Activated T-cell treated with anti-CD3 and anti-CD28 coated beads, Interleukin-2, amount 50 U/mL, for 72 hours (primary cell): Measurements from ENCODE around the gene PARD3. TPM values are rescaled to one million over a fixed set of nuclear protein-coding genes. Genes with fewer than 3 reads are reported as not detected.
A peak's percentile ranks its signal among the peaks of the same experiment; 100 is the strongest.

Experiments
- ATAC-seq, 2 donors: fragments of 150-1000 bp; cut with Tn5 transposase; replicated peaks in 1 of 2; 2 replicates each; pipeline ENCODE4 v1.10.0; 2021; ENCODE audit warnings: moderate library complexity in 2 of 2, mild to moderate bottlenecking in 1 of 2
- DNase-seq, 2 donors: peaks; one replicate each; pipeline ENCODE4 v3.0.0; 2021 to 2022; ENCODE audit warnings: mixed read lengths in 1 of 2
- H3K27ac Mint-ChIP-seq: one replicate; pipeline ENCODE4 v1.8.0; 2022; ENCODE audit warnings: mild to moderate bottlenecking, moderate library complexity, mixed read lengths
- H3K27me3 Mint-ChIP-seq: one replicate; pipeline ENCODE4 v1.8.0; 2022; ENCODE audit warnings: low read depth, mixed read lengths
- H3K36me3 Mint-ChIP-seq, 2 donors: one replicate each; pipeline ENCODE4 v1.8.0; 2022; ENCODE audit warnings: mixed read lengths in 2 of 2, mild to moderate bottlenecking in 1 of 2; ENCODE audit not compliant: insufficient read depth in 2 of 2
- H3K4me1 Mint-ChIP-seq: one replicate; pipeline ENCODE4 v1.8.0; 2022; ENCODE audit warnings: low read depth, mixed read lengths
- H3K4me3 Mint-ChIP-seq, 2 donors: one replicate each; pipeline ENCODE4 v1.8.0; 2022; ENCODE audit warnings: mild to moderate bottlenecking in 2 of 2, mixed read lengths in 2 of 2, moderate library complexity in 2 of 2
- H3K9me3 Mint-ChIP-seq, 2 donors: one replicate each; pipeline ENCODE4 v1.8.0; 2022; ENCODE audit warnings: mixed read lengths in 2 of 2
- total RNA-seq, 2 donors: library from RNA; stranded (reverse); gene quantifications; one replicate each; pipeline ENCODE4 v1.2.3, GENCODE V29; 2022

Gene PARD3
- total RNA-seq, 2 donors from 2014 or later = 2.3 to 3.7 TPM

GRCh38 chr10:34816085-34816496 lies 995 bp upstream of the PARD3 start:
- Mint-ChIP-seq H3K27me3 (peaks cover 53% of the 10 kb centered on the region), H3K9me3 (no peaks in the 10 kb centered on the region), H3K4me1 (peaks cover 12% of the 10 kb centered on the region), H3K4me3 (peak overlapping the region; percentile 60 to 81), H3K27ac (no peak overlapping the region), H3K36me3 (no peaks in the 10 kb centered on the region)
- DNase-seq (peak in 1 of 2 donors; percentile 3), ATAC-seq (no peak)

- peak; percentile 37 to 48 for ATAC-seq
- Mint-ChIP-seq H3K4me3 (no peak overlapping the region), H3K4me1 (peaks cover 12% of the 10 kb centered on the region), H3K27me3 (peaks cover 62% of the 10 kb centered on the region), H3K36me3 (no peaks in the 10 kb centered on the region), H3K9me3 (no peaks in the 10 kb centered on the region), H3K27ac (no peak overlapping the region)
- DNase-seq = peak in 1 of 2 donors; percentile 8
Measured at GRCh38 chr10:34814913-34815184, 247 bp downstream of the PARD3 start.

- ATAC-seq = peak; percentile 32 to 36
- Mint-ChIP-seq H3K27ac (no peak overlapping the region), H3K27me3 (peaks cover 66% of the 10 kb centered on the region), H3K9me3 (no peaks in the 10 kb centered on the region), H3K4me1 (peaks cover 16% of the 10 kb centered on the region), H3K4me3 (peak overlapping the region in 1 of 2 donors; percentile 67), H3K36me3 (no peaks in the 10 kb centered on the region)
- peak in 1 of 2 donors; percentile 5 for DNase-seq
Measured at GRCh38 chr10:34814223-34814912, 728 bp downstream of the PARD3 start.

- peaks cover 73% of the 10 kb centered on the region for H3K27me3 Mint-ChIP-seq
- H3K4me1 Mint-ChIP-seq = peaks cover 22% of the 10 kb centered on the region
- H3K36me3 Mint-ChIP-seq = no peaks in the 10 kb centered on the region
- ATAC-seq (no peak), DNase-seq (no peak)
- H3K9me3 Mint-ChIP-seq = no peaks in the 10 kb centered on the region
- H3K4me3 Mint-ChIP-seq = peak overlapping the region; percentile 48 to 67
- no peak overlapping the region for H3K27ac Mint-ChIP-seq
Measured at GRCh38 chr10:34813626-34814222, 1.4 kb downstream of the PARD3 start.

GRCh38 chr10:34812771-34813170 lies 2.3 kb downstream of the PARD3 start:
- H3K9me3 Mint-ChIP-seq = no peaks in the 10 kb centered on the region

GRCh38 chr10:34811968-34812514 lies 3.1 kb downstream of the PARD3 start:
- Mint-ChIP-seq H3K9me3 (no peaks in the 10 kb centered on the region), H3K36me3 (no peaks in the 10 kb centered on the region), H3K27me3 (peaks cover 68% of the 10 kb centered on the region), H3K4me1 (peaks cover 25% of the 10 kb centered on the region), H3K4me3 (no peak overlapping the region), H3K27ac (no peak overlapping the region)
- ATAC-seq = no peak
- no peak for DNase-seq

More at GRCh38 chr10:34812771-34813170, 2.3 kb downstream of the PARD3 start:
- DNase-seq (no peak), ATAC-seq (no peak)
- Mint-ChIP-seq H3K27me3 (peaks cover 70% of the 10 kb centered on the region), H3K4me3 (no peak overlapping the region), H3K4me1 (peaks cover 25% of the 10 kb centered on the region), H3K36me3 (no peaks in the 10 kb centered on the region), H3K27ac (no peak overlapping the region)

- no peak overlapping the region for H3K27ac Mint-ChIP-seq
- H3K4me3 Mint-ChIP-seq = no peak overlapping the region
- H3K36me3 Mint-ChIP-seq = no peaks in the 10 kb centered on the region
- H3K9me3 Mint-ChIP-seq = no peaks in the 10 kb centered on the region
- peaks cover 21% of the 10 kb centered on the region for H3K4me1 Mint-ChIP-seq
- peaks cover 62% of the 10 kb centered on the region for H3K27me3 Mint-ChIP-seq
- no peak for DNase-seq
- no peak for ATAC-seq
Measured at GRCh38 chr10:34811126-34811967, 3.7 kb downstream of the PARD3 start.

- ATAC-seq (no peak), DNase-seq (no peak)
- Mint-ChIP-seq H3K27ac (no peak overlapping the region), H3K4me3 (no peak overlapping the region), H3K27me3 (peaks cover 53% of the 10 kb centered on the region), H3K9me3 (no peaks in the 10 kb centered on the region), H3K4me1 (peaks cover 12% of the 10 kb centered on the region), H3K36me3 (no peaks in the 10 kb centered on the region)
Measured at GRCh38 chr10:34809796-34810195, 5.3 kb downstream of the PARD3 start.

- no peaks in the 10 kb centered on the region for H3K36me3 Mint-ChIP-seq
- H3K9me3 Mint-ChIP-seq = no peaks in the 10 kb centered on the region
- H3K27me3 Mint-ChIP-seq = peaks cover 53% of the 10 kb centered on the region
- no peak overlapping the region for H3K27ac Mint-ChIP-seq
- H3K4me3 Mint-ChIP-seq = peak overlapping the region; percentile 17 to 76
- peaks cover 12% of the 10 kb centered on the region for H3K4me1 Mint-ChIP-seq
- peak in 1 of 2 donors; percentile 40 for ATAC-seq
- no peak for DNase-seq
Measured at GRCh38 chr10:34808801-34809745, 6.0 kb downstream of the PARD3 start.

- Mint-ChIP-seq H3K9me3 (no peaks in the 10 kb centered on the region), H3K36me3 (no peaks in the 10 kb centered on the region), H3K27ac (no peak overlapping the region), H3K27me3 (peaks cover 48% of the 10 kb centered on the region), H3K4me1 (peaks cover 12% of the 10 kb centered on the region), H3K4me3 (no peak overlapping the region)
- ATAC-seq (no peak), DNase-seq (no peak)
Measured at GRCh38 chr10:34808336-34808735, 6.8 kb downstream of the PARD3 start.

- no peak for DNase-seq
- Mint-ChIP-seq H3K36me3 (no peaks in the 10 kb centered on the region), H3K27me3 (peaks cover 11% of the 10 kb centered on the region), H3K27ac (no peak overlapping the region), H3K4me3 (no peak overlapping the region), H3K9me3 (no peaks in the 10 kb centered on the region), H3K4me1 (peaks cover 8% of the 10 kb centered on the region)
- ATAC-seq = no peak
Measured at GRCh38 chr10:34804306-34804705, 10.8 kb downstream of the PARD3 start.

GRCh38 chr10:34802692-34803091 lies 12.4 kb downstream of the PARD3 start:
- ATAC-seq (no peak), DNase-seq (no peak)
- Mint-ChIP-seq H3K4me3 (no peak overlapping the region), H3K4me1 (no peaks in the 10 kb centered on the region), H3K27ac (no peak overlapping the region), H3K9me3 (no peaks in the 10 kb centered on the region), H3K36me3 (no peaks in the 10 kb centered on the region), H3K27me3 (no peaks in the 10 kb centered on the region)
